ENCODE data around the gene CALM1. TPM values are rescaled to one million over a fixed set of nuclear protein-coding genes. Genes with fewer than 3 reads are reported as not detected.

The CALM1 gene
- total RNA-seq, 2 experiments from 2014 or later, result 960 to 975 TPM

DNA sequence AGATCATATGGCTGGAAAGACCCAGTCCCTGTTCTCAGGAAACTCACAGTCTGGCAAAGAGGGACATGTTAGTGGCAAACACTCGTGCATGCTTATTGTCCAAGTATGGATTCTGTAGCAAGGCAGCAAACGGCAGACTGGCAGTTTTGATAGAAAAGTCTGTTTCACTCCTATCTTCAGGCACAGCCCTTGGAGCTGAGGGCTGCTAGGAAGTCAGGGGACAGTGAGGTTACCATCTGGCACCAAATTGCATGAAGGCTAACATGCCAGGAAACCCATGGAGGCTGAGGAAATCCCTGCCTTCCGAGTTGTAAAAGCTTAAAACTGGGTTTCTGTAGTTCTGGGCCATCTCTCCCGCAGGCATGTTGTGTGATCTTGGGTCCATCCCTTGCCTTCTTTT lies 32.9 kb downstream of the CALM1 start:
- CTCF ChIA-PET, result no interaction called here
- POLR2A ChIA-PET, result no interaction called here
- intact Hi-C loops (cut with DNase I, micrococcal nuclease), result no loop called here
- no peak overlapping the region for H3K4me3 ChIP-seq (ENCODE audit: low read length)
- no peak overlapping the region for H3K4me3 Mint-ChIP-seq
- no peak overlapping the region for H3K27ac Mint-ChIP-seq
- no peaks in the 10 kb centered on the region for H3K4me1 Mint-ChIP-seq (ENCODE audit: low read depth)
- H3K36me3 Mint-ChIP-seq (ENCODE audit: low read depth), result no peaks in the 10 kb centered on the region
- no peak for TF ChIP-seq CTCF (IDR thresholded peaks at IDR 0.05)
- ATAC-seq (ENCODE audit: poor library complexity), result no peak
- H3K36me3 ChIP-seq (ENCODE audit: insufficient read depth, low read length), result no peaks in the 10 kb centered on the region
- no peak overlapping the region for H3K27ac ChIP-seq (ENCODE audit: low read depth in 1 of 2, low read length in 2 of 2)
- DNase-seq, result no peak
- no peaks in the 10 kb centered on the region for H3K27me3 ChIP-seq (ENCODE audit: control insufficient read depth in 1 of 2, insufficient read depth in 2 of 2, low read length in 2 of 2)
- no peaks in the 10 kb centered on the region for H3K9me3 Mint-ChIP-seq
- H3K4me1 ChIP-seq (ENCODE audit: insufficient read depth, low read length), result no peaks in the 10 kb centered on the region
- no peaks in the 10 kb centered on the region for H3K27me3 Mint-ChIP-seq
- H3K9me3 ChIP-seq (ENCODE audit: control insufficient read depth in 1 of 2, insufficient read depth in 1 of 2, low read length in 2 of 2), result no peaks in the 10 kb centered on the region

DNA sequence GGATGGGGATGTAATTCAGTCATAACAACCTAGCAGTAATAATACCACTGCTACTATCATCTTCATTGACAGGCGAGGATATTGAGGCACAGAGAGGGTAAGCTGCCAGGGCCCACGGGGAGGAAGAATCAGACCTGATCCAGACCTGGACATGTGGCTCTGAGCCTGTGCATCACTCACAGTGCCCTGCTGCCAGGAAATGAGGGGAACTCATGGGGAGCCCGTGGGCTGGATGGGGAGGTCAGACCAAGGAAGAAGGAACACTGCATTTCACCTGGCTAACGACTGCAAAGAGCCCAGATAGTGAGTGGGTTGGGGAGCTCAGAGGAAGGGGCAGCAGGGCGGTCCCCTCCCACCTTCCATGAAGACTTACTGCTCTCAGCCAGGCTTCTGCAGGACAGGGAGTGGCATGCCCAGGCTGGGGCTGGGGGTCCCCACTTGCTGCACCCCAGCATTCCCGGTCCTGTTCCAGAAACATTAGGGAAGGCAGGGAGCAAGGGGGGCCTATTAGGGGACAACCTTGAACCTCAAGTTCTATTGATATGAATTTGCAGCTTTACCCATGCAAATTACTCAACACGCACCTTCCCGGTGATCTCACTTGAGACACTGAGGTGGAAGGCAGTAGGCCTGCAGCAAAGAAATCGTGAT lies 37.7 kb downstream of the CALM1 start:
- DNase-seq (no peak), ATAC-seq (ENCODE audit: poor library complexity) (no peak)
- H3K36me3 ChIP-seq (ENCODE audit: insufficient read depth, low read length), result no peaks in the 10 kb centered on the region
- no peak overlapping the region for H3K4me3 Mint-ChIP-seq
- H3K27ac Mint-ChIP-seq, result no peak overlapping the region
- ChIA-PET POLR2A (no interaction called here), CTCF (no interaction called here)
- no peaks in the 10 kb centered on the region for H3K27me3 Mint-ChIP-seq
- H3K4me3 ChIP-seq (ENCODE audit: low read length), result no peak overlapping the region
- intact Hi-C loops (cut with DNase I, micrococcal nuclease), result no loop called here
- H3K36me3 Mint-ChIP-seq (ENCODE audit: low read depth), result no peaks in the 10 kb centered on the region
- no peaks in the 10 kb centered on the region for H3K27me3 ChIP-seq (ENCODE audit: control insufficient read depth in 1 of 2, insufficient read depth in 2 of 2, low read length in 2 of 2)
- no peak for TF ChIP-seq CTCF (IDR thresholded peaks at IDR 0.05)
- no peaks in the 10 kb centered on the region for H3K9me3 ChIP-seq (ENCODE audit: control insufficient read depth in 1 of 2, insufficient read depth in 1 of 2, low read length in 2 of 2)
- H3K4me1 Mint-ChIP-seq (ENCODE audit: low read depth), result no peaks in the 10 kb centered on the region
- H3K9me3 Mint-ChIP-seq, result no peaks in the 10 kb centered on the region
- H3K4me1 ChIP-seq (ENCODE audit: insufficient read depth, low read length), result no peaks in the 10 kb centered on the region
- H3K27ac ChIP-seq (ENCODE audit: low read depth in 1 of 2, low read length in 2 of 2), result no peak overlapping the region

DNA sequence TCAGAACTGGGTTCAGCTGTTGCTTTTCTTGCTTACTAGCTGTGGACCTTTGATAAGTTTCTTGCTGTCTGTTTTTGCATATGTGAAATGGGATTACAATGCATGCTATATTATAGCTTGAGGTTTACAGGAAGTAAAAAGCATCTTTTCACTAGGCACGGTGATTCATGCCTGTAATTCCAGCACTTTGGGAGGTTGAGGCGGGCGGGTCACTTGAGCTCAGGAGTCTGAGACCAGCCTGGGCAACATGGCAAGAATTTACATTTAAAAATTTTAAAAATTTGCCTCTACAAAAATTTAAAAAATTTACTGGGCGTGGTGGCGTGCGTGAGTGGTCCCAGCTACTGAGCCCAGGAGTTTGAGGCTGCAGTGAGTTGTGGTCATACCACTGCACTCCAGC lies 42.0 kb downstream of the CALM1 start:
- Mint-ChIP-seq H3K4me1 (ENCODE audit: low read depth) (no peaks in the 10 kb centered on the region), H3K9me3 (no peaks in the 10 kb centered on the region), H3K4me3 (no peak overlapping the region), H3K27me3 (no peaks in the 10 kb centered on the region), H3K36me3 (ENCODE audit: low read depth) (no peaks in the 10 kb centered on the region), H3K27ac (no peak overlapping the region)
- no peak overlapping the region for H3K4me3 ChIP-seq (ENCODE audit: low read length)
- POLR2A ChIA-PET, result no interaction called here
- no peak for DNase-seq
- CTCF ChIA-PET, result no interaction called here
- no peaks in the 10 kb centered on the region for H3K36me3 ChIP-seq (ENCODE audit: insufficient read depth, low read length)
- no peaks in the 10 kb centered on the region for H3K4me1 ChIP-seq (ENCODE audit: insufficient read depth, low read length)
- TF ChIP-seq CTCF (IDR thresholded peaks at IDR 0.05), result no peak
- H3K27me3 ChIP-seq (ENCODE audit: control insufficient read depth in 1 of 2, insufficient read depth in 2 of 2, low read length in 2 of 2), result no peaks in the 10 kb centered on the region
- no peak for ATAC-seq (ENCODE audit: poor library complexity)
- H3K27ac ChIP-seq (ENCODE audit: low read depth in 1 of 2, low read length in 2 of 2), result no peak overlapping the region
- no peaks in the 10 kb centered on the region for H3K9me3 ChIP-seq (ENCODE audit: control insufficient read depth in 1 of 2, insufficient read depth in 1 of 2, low read length in 2 of 2)
- intact Hi-C loops (cut with DNase I, micrococcal nuclease), result no loop called here
